A673 (cell line): ENCODE measurements around the gene PPM1D. TPM values are rescaled to one million over a fixed set of nuclear protein-coding genes. Genes with fewer than 3 reads are reported as not detected.
A peak's percentile ranks its signal among the peaks of the same experiment; 100 is the strongest.

Experiments used
- BruUV-seq: library from RNA; stranded (reverse); fragments of 400-500 nt; replicated peaks from 2 replicates; lab custom pipeline; 2021; lab: Mats Ljungman, UMichigan
- CTCF ChIA-PET: fragments of 300-600 bp; sonication (Branson Sonifier 250); formaldehyde crosslinking; loops from one replicate; lab custom pipeline; 2022; ENCODE audit warnings: antibody characterized with exemption; lab: Charles Lee
- POLR2A ChIA-PET: fragments of 300-600 bp; sonication (Branson Sonifier 250); formaldehyde crosslinking; loops from one replicate; lab custom pipeline; 2022; ENCODE audit warnings: antibody characterized with exemption; ENCODE audit not compliant: low non-redundant PET; lab: Charles Lee
- DNase-seq: peaks from one replicate; pipeline ENCODE4 v3.0.0-alpha.2; 2015; ENCODE audit warnings: low spot score
- H3K27ac ChIP-seq: fragments of 200-600 bp; sonication (generic); 2 replicates; pipeline ENCODE4 v1.5.1; 2016; ENCODE audit warnings: mixed run types, low read depth, mild to moderate bottlenecking, mixed read lengths, antibody characterized with exemption, low read length; ENCODE audit not compliant: poor library complexity, severe bottlenecking
- H3K27me3 ChIP-seq: fragments of 200-600 bp; sonication (generic); replicated peaks from 2 replicates; pipeline ENCODE4 v1.6.1; 2017; ENCODE audit warnings: mixed run types, low read depth, mild to moderate bottlenecking, mixed read lengths, antibody characterized with exemption, low read length; ENCODE audit not compliant: insufficient read depth, poor library complexity
- H3K36me3 ChIP-seq: fragments of 200-600 bp; sonication (generic); 2 replicates; pipeline ENCODE4 v1.6.1; 2016; ENCODE audit warnings: mixed run types, mild to moderate bottlenecking, mixed read lengths, antibody characterized with exemption, low read length; ENCODE audit not compliant: insufficient read depth, poor library complexity, severe bottlenecking
- H3K4me1 ChIP-seq: fragments of 200-600 bp; sonication (generic); 2 replicates; pipeline ENCODE4 v1.6.1; 2017; ENCODE audit warnings: mixed run types, mild to moderate bottlenecking, mixed read lengths, antibody characterized with exemption, low read length; ENCODE audit not compliant: insufficient read depth, poor library complexity, severe bottlenecking
- H3K4me3 ChIP-seq: fragments of 200-600 bp; sonication (generic); 2 replicates; pipeline ENCODE4 v1.5.1; 2016; ENCODE audit warnings: low read depth, mixed run types, mild to moderate bottlenecking, mixed read lengths, low read length; ENCODE audit not compliant: poor library complexity, severe bottlenecking
- H3K9me3 ChIP-seq: fragments of 200-600 bp; sonication (generic); 2 replicates; pipeline ENCODE4 v1.6.1; 2016; ENCODE audit warnings: mixed run types, low read depth, mild to moderate bottlenecking, mixed read lengths, antibody characterized with exemption, low read length; ENCODE audit not compliant: poor library complexity, severe bottlenecking
- EZH2 ChIP-seq: fragments of 200-600 bp; sonication (generic); IDR thresholded peaks from 2 replicates; pipeline ENCODE4 v1.6.1; 2017; ENCODE audit warnings: borderline replicate concordance, low read depth, mild to moderate bottlenecking, mixed read lengths, antibody characterized with exemption, low read length; ENCODE audit not compliant: poor library complexity, severe bottlenecking
- intact Hi-C: fragments of 100-400 bp; cut with micrococcal nuclease; formaldehyde crosslinking; loops from one replicate; pipeline ENCODE4 v1.10.0; 2022; ENCODE audit not compliant: unreplicated experiment
- total RNA-seq: library from RNA; stranded (reverse); gene quantifications from 2 replicates; pipeline ENCODE4 v1.2.3, GENCODE V29; 2021
- TF ChIP-seq, protein P1 (sequence below): fragments of 300-800, 200-600 bp; sonication (generic); conservative IDR thresholded peaks from 2 replicates; pipeline ENCODE4 v1.5.1; 2017; ENCODE audit warnings: low read depth, mild to moderate bottlenecking, antibody characterized with exemption, low read length, moderate library complexity, mixed read lengths

Gene PPM1D
- total RNA-seq, 1 experiment from 2014 or later = 17.8 TPM

DNA sequence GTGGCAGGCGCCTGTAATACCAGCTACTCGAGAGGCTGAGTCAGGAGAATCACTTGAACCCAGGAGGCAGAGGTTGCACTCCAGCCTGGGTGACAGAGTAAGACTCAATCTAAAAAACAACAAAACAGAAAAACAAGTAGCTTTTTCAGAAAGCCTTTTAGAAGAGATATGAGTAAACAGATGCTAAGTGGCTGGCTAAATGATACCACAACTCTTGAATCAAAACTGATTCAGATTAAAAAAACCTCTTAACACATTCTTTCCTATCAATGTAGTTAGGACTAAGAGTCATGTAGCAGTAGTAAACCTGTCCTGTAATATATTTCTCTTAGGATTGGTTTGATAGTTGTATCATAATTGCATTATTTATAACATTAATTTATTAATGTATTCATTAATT lies 23.0 kb downstream of the PPM1D start:
- H3K4me3 ChIP-seq = no peak overlapping the region
- no TSS peak for BruUV-seq
- no peaks in the 10 kb centered on the region for H3K36me3 ChIP-seq
- TF ChIP-seq EZH2 = no peak
- TF ChIP-seq, protein P1, sequence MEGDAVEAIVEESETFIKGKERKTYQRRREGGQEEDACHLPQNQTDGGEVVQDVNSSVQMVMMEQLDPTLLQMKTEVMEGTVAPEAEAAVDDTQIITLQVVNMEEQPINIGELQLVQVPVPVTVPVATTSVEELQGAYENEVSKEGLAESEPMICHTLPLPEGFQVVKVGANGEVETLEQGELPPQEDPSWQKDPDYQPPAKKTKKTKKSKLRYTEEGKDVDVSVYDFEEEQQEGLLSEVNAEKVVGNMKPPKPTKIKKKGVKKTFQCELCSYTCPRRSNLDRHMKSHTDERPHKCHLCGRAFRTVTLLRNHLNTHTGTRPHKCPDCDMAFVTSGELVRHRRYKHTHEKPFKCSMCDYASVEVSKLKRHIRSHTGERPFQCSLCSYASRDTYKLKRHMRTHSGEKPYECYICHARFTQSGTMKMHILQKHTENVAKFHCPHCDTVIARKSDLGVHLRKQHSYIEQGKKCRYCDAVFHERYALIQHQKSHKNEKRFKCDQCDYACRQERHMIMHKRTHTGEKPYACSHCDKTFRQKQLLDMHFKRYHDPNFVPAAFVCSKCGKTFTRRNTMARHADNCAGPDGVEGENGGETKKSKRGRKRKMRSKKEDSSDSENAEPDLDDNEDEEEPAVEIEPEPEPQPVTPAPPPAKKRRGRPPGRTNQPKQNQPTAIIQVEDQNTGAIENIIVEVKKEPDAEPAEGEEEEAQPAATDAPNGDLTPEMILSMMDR = no peak
- no peaks in the 10 kb centered on the region for H3K27me3 ChIP-seq
- H3K27ac ChIP-seq = no peak overlapping the region
- intact Hi-C loops = no loop called here
- DNase-seq = no peak
- H3K4me1 ChIP-seq = no peaks in the 10 kb centered on the region
- H3K9me3 ChIP-seq = no peaks in the 10 kb centered on the region
- CTCF ChIA-PET = no interaction called here
- POLR2A ChIA-PET = no interaction called here

DNA sequence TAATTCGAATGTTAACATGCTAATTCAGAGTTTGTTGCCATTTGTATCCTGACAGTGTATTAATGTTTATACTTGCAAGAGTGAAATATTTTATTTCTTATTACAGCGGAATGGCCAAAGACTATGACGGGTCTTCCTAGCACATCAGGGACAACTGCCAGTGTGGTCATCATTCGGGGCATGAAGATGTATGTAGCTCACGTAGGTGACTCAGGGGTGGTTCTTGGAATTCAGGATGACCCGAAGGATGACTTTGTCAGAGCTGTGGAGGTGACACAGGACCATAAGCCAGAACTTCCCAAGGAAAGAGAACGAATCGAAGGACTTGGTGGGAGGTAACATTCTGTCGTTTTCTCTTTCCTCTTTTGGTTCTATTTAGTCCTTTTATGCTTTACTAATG lies 23.4 kb downstream of the PPM1D start:
- no TSS peak for BruUV-seq
- no peak for DNase-seq
- H3K4me1 ChIP-seq = no peaks in the 10 kb centered on the region
- no peaks in the 10 kb centered on the region for H3K36me3 ChIP-seq
- no peaks in the 10 kb centered on the region for H3K27me3 ChIP-seq
- no peak overlapping the region for H3K4me3 ChIP-seq
- intact Hi-C loops = no loop called here
- H3K9me3 ChIP-seq = no peaks in the 10 kb centered on the region
- ChIA-PET CTCF (interaction anchor here (1.0 kb wide), 1 partner anchor 272 kb away, joined by 5 read pairs; no protein-coding TSS in a partner anchor), POLR2A (no interaction called here)
- TF ChIP-seq, protein P1 = no peak
- no peak for TF ChIP-seq EZH2
- H3K27ac ChIP-seq = peak overlapping the region; percentile 37

DNA sequence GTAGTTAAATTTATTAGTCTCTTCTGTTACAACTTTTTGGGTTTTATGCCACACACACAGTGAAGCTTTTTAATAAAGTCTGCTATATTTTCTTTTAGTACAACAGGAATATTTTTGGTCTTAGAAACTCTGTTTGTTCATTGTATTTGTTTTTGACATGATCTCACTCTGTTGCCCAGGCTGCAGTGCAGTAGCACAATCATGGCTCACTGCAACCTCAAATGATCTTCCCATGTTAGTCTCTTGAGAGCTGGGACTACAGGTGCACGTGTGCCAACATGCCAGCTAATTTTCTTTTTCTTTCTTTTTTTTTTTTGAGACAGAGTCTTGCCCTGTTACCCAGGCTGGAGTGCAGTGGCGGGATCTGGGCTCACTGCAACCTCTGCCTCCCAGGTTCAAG lies 27.1 kb downstream of the PPM1D start:
- Histone ChIP-seq H3K27ac (no peak overlapping the region), H3K4me1 (no peaks in the 10 kb centered on the region), H3K27me3 (no peaks in the 10 kb centered on the region), H3K9me3 (no peaks in the 10 kb centered on the region), H3K36me3 (peaks cover 4% of the 10 kb centered on the region), H3K4me3 (no peak overlapping the region)
- ChIA-PET CTCF (no interaction called here), POLR2A (no interaction called here)
- DNase-seq = no peak
- BruUV-seq = no TSS peak
- TF ChIP-seq, protein P1 = no peak
- no peak for TF ChIP-seq EZH2
- intact Hi-C loops = no loop called here
